ENCODE data around the gene KCNQ2.
"Not testable (repeated sequence)": the region's sequence is repeated elsewhere in the genome, so short reads cannot be mapped to it uniquely, and the experiment has no call there.

- TF ChIP-seq EZH2phosphoT487 (IDR thresholded peaks at IDR 0.05; ENCODE audit: unreplicated experiment); CREB1 (CRISPR knock-in tag; IDR thresholded peaks at IDR 0.05; ENCODE audit: low read depth); CTCF (conservative IDR thresholded peaks at IDR 0.05; ENCODE audit: low read depth in 2 of 2); REST (IDR thresholded peaks at IDR 0.05; ENCODE audit: unreplicated experiment); EZH2 (IDR thresholded peaks at IDR 0.05; ENCODE audit: low read depth, unreplicated experiment); POLR2AphosphoS5 (IDR thresholded peaks at IDR 0.05; ENCODE audit: low read depth); ZNF114 (CRISPR knock-in tag; IDR thresholded peaks at IDR 0.05); ZNF462 (CRISPR knock-in tag; IDR thresholded peaks at IDR 0.05); ETS1 (IDR thresholded peaks at IDR 0.05); JUNB (IDR thresholded peaks at IDR 0.05; ENCODE audit: unreplicated experiment); NANOG (IDR thresholded peaks at IDR 0.05; ENCODE audit: borderline replicate concordance): not testable (repeated sequence)
Measured at GRCh38 chr20:63514520-63514919, 42.1 kb upstream of the KCNQ2 start.

Measured in GM23338 (cell line).